ENCODE results near the gene ANKRD31. TPM values are rescaled to one million over a fixed set of nuclear protein-coding genes. Genes with fewer than 3 reads are reported as not detected.

Gene ANKRD31
- total RNA-seq, 1 experiment from 2014 or later = 0.30 TPM

DNA sequence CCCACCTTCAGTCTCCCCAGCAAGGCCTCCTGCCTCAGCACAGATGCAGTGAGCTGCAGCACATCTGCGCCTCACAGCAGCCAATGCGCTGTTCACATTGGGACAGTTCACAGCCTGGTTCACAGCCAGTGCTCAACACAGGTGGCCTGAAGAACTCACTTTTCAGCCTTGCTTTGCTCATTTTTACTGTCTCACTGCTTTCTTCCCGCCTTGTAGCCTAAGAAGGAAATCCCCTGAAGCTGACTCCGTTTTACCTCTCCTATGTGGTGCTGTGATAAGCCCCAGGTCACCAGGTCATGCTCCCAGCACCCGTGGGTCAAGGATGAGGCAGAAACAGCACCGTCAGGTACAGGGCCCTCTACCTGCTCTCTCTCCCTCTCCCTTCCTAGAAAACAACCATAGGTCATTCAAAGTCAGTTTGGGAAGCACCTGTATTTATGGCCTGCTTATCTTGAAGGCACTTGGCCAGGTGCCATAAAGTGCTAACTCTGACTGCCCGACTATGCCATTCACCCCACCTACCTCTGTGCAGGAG is 185.4 kb downstream of the ANKRD31 start (continued):
- TF ChIP-seq, protein P1, sequence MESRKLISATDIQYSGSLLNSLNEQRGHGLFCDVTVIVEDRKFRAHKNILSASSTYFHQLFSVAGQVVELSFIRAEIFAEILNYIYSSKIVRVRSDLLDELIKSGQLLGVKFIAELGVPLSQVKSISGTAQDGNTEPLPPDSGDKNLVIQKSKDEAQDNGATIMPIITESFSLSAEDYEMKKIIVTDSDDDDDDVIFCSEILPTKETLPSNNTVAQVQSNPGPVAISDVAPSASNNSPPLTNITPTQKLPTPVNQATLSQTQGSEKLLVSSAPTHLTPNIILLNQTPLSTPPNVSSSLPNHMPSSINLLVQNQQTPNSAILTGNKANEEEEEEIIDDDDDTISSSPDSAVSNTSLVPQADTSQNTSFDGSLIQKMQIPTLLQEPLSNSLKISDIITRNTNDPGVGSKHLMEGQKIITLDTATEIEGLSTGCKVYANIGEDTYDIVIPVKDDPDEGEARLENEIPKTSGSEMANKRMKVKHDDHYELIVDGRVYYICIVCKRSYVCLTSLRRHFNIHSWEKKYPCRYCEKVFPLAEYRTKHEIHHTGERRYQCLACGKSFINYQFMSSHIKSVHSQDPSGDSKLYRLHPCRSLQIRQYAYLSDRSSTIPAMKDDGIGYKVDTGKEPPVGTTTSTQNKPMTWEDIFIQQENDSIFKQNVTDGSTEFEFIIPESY (IDR thresholded peaks at IDR 0.05; ENCODE audit: extremely low read depth, insufficient replicate concordance, low read length) = no peak
- TF ChIP-seq POLR2AphosphoS5 (IDR thresholded peaks at IDR 0.05; ENCODE audit: low read depth, low read length) = no peak
- TF ChIP-seq ELF1 (IDR thresholded peaks at IDR 0.05; ENCODE audit: borderline replicate concordance, low read depth) = no peak
- TF ChIP-seq, protein P2, sequence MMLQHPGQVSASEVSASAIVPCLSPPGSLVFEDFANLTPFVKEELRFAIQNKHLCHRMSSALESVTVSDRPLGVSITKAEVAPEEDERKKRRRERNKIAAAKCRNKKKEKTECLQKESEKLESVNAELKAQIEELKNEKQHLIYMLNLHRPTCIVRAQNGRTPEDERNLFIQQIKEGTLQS (IDR thresholded peaks at IDR 0.05) = no peak
- TF ChIP-seq JUND (IDR thresholded peaks at IDR 0.05) = no peak
- no peak for TF ChIP-seq EZH2 (IDR thresholded peaks at IDR 0.05)
- no peak for TF ChIP-seq YY1 (IDR thresholded peaks at IDR 0.05; ENCODE audit: extremely low read depth, insufficient replicate concordance, low read depth, low read length)
- no peak for TF ChIP-seq RAD21 (IDR thresholded peaks at IDR 0.05; ENCODE audit: low read depth)
- no peak for TF ChIP-seq CEBPB (IDR thresholded peaks at IDR 0.05; ENCODE audit: low read depth)

DNA sequence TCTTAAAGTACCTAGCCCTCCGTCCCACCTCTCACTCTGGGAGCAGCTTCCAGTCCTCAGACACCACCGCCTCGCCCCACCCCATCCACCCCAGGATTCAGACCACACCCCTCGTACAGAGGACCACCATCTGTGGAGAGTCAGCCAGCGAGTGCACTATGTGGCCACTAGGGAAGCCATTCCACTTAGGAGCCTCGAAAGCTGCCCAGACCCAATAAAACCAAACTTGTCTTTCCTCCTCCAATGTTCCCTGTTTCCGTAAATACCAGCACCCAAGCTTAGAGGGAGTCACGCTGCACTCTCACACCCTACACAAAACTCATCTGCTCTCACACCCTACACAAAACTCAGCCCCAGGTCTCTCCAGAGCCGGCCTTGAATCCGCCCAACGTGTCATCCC is 186.3 kb downstream of the ANKRD31 start:
- POLR2A ChIA-PET = interaction anchor here (1.3 kb wide), 1 partner anchor 667 kb away, joined by 3 read pairs; the partner anchor contains the start of gene POC5
- no TSS peak for BruUV-seq (replicated peaks)
- ATAC-seq (peak; percentile 66), DNase-seq (ENCODE audit: low read depth, low spot score) (no peak)
- Histone ChIP-seq H2AFZ (ENCODE audit: low read depth, low read length, poor library complexity, severe bottlenecking) (peak overlapping the region; percentile 98), H3K4me2 (ENCODE audit: low read length) (peak overlapping the region; percentile 28; the same call in 1 of the 2 replicates), H3K9me2 (ENCODE audit: insufficient read depth) (no peaks in the 10 kb centered on the region), H4K20me1 (ENCODE audit: insufficient read depth) (no peaks in the 10 kb centered on the region), H3K79me2 (ENCODE audit: insufficient read depth, low read length) (no peaks in the 10 kb centered on the region), H3K9ac (ENCODE audit: low read length) (no peak overlapping the region), H3K27me3 (ENCODE audit: insufficient read depth, low read length) (no peaks in the 10 kb centered on the region), H3K4me1 (ENCODE audit: control insufficient read depth in 1 of 2, insufficient read depth in 2 of 2, low read length in 2 of 2) (peaks cover 3 to 26% of the 10 kb centered on the region in 2 experiments; a peak in 3 of 4 replicates), H3K9me3 (ENCODE audit: control insufficient read depth in 1 of 2, insufficient read depth in 1 of 2, low read depth in 1 of 2, low read length in 2 of 2) (no peaks in the 10 kb centered on the region), H3K4me3 (replicated peaks in 1 of 2; ENCODE audit: low read depth in 1 of 2, low read length in 2 of 2) (no peak overlapping the region), H3K27ac (ENCODE audit: low read depth, low read length) (no peak overlapping the region), H3K36me3 (ENCODE audit: control insufficient read depth in 1 of 2, insufficient read depth in 2 of 2, low read length in 2 of 2) (no peaks in the 10 kb centered on the region)
- TF ChIP-seq, protein P2 (IDR thresholded peaks at IDR 0.05) = no peak
- TF ChIP-seq, protein P3, sequence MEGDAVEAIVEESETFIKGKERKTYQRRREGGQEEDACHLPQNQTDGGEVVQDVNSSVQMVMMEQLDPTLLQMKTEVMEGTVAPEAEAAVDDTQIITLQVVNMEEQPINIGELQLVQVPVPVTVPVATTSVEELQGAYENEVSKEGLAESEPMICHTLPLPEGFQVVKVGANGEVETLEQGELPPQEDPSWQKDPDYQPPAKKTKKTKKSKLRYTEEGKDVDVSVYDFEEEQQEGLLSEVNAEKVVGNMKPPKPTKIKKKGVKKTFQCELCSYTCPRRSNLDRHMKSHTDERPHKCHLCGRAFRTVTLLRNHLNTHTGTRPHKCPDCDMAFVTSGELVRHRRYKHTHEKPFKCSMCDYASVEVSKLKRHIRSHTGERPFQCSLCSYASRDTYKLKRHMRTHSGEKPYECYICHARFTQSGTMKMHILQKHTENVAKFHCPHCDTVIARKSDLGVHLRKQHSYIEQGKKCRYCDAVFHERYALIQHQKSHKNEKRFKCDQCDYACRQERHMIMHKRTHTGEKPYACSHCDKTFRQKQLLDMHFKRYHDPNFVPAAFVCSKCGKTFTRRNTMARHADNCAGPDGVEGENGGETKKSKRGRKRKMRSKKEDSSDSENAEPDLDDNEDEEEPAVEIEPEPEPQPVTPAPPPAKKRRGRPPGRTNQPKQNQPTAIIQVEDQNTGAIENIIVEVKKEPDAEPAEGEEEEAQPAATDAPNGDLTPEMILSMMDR (IDR thresholded peaks at IDR 0.05 in 2 of 3, conservative IDR thresholded peaks at IDR 0.05 in 1 of 3; ENCODE audit: borderline replicate concordance in 1 of 3, insufficient read depth in 1 of 3, low read depth in 2 of 3, low read length in 2 of 3) = peak in 2 of 3 experiments; percentile 49 to 72; a peak in 4 of 6 replicates
- CTCF ChIA-PET = interaction anchor here (0.6 to 1.9 kb wide), 12 partner anchors 9 to 287 kb away, joined by 3 to 7 read pairs (median 4); partner anchors contain the start of genes ANKRD31 and HMGCR
- RAD21 ChIA-PET (ENCODE audit: low non-redundant PET in 1 of 2, low total read pairs in 2 of 2, uncharacterized antibody in 2 of 2, unreplicated experiment in 2 of 2) = interaction anchor here (0.6 to 0.8 kb wide), 3 partner anchors 68 to 287 kb away, joined by 3 to 6 read pairs (median 3); partner anchors contain the start of gene HMGCR (in 1 of the 2)
- intact Hi-C loops (cut with micrococcal nuclease) = loop anchor here (1.0 to 10.0 kb wide), 2 partner anchors 215 to 1204 kb away; no protein-coding TSS in a partner anchor

Measured in HCT116 (cell line).